CD4-positive, CD25-positive, alpha-beta regulatory T cell (primary cell): ENCODE measurements around the gene LAMA3. TPM values are rescaled to one million over a fixed set of nuclear protein-coding genes. Genes with fewer than 3 reads are reported as not detected.

Source experiments
- ATAC-seq, 2 donors: fragments of 150-1000 bp; cut with Tn5 transposase; one replicate each; pipeline ENCODE4 v1.10.0; 2021; ENCODE audit warnings: low read depth in 2 of 2, moderate number of reproducible peaks in 2 of 2, moderate library complexity in 1 of 2
- DNase-seq, 3 donors: peaks; one replicate each; pipeline versions ENCODE4 v3.0.0 to v3.0.0-alpha.2; 2012 to 2022; ENCODE audit warnings: mixed read lengths in 1 of 3
- H3K27ac ChIP-seq: one replicate; pipeline ENCODE4 v1.7.0; 2013; ENCODE audit warnings: mild to moderate bottlenecking, low read length; ENCODE audit not compliant: insufficient read depth, poor library complexity, severe bottlenecking
- H3K27me3 ChIP-seq: one replicate; pipeline ENCODE4 v1.7.0; 2013; ENCODE audit warnings: low read length; ENCODE audit not compliant: control insufficient read depth, insufficient read depth
- H3K36me3 ChIP-seq: one replicate; pipeline ENCODE4 v1.7.0; 2013; ENCODE audit warnings: mild to moderate bottlenecking, low read length, moderate library complexity; ENCODE audit not compliant: control insufficient read depth, insufficient read depth
- H3K4me1 ChIP-seq: 2 replicates; pipeline ENCODE4 v1.7.0; 2013; ENCODE audit warnings: mild to moderate bottlenecking, low read length; ENCODE audit not compliant: insufficient read depth, control insufficient read depth, poor library complexity, severe bottlenecking
- H3K4me3 ChIP-seq: one replicate; pipeline ENCODE4 v1.7.0; 2013; ENCODE audit warnings: low read depth, mild to moderate bottlenecking, low read length, moderate library complexity
- H3K9me3 ChIP-seq, 2 experiments: 1 replicate in 1 of 2; 2 replicates in 1 of 2; pipeline ENCODE4 v1.7.0; 2013; ENCODE audit warnings: low read length in 2 of 2, mild to moderate bottlenecking in 1 of 2, moderate library complexity in 1 of 2; ENCODE audit not compliant: control insufficient read depth in 2 of 2
- H3K27ac Mint-ChIP-seq, 3 donors: one replicate each; pipeline ENCODE4 v1.8.0; 2020 to 2022; ENCODE audit warnings: mild to moderate bottlenecking in 3 of 3, mixed read lengths in 3 of 3, moderate library complexity in 2 of 3
- H3K27me3 Mint-ChIP-seq: one replicate; pipeline ENCODE4 v1.8.0; 2022; ENCODE audit warnings: mild to moderate bottlenecking, mixed read lengths
- H3K36me3 Mint-ChIP-seq: one replicate; pipeline ENCODE4 v1.8.0; 2020; ENCODE audit warnings: mixed read lengths
- H3K4me1 Mint-ChIP-seq, 4 donors: one replicate each; pipeline ENCODE4 v1.8.0; 2020 to 2022; ENCODE audit warnings: mixed read lengths in 4 of 4, mild to moderate bottlenecking in 1 of 4
- H3K4me3 Mint-ChIP-seq, 4 donors: one replicate each; pipeline ENCODE4 v1.8.0; 2020 to 2022; ENCODE audit warnings: mild to moderate bottlenecking in 4 of 4, mixed read lengths in 4 of 4, moderate library complexity in 3 of 4
- H3K9me3 Mint-ChIP-seq, 7 donors: one replicate each; pipeline ENCODE4 v1.8.0; 2020 to 2022; ENCODE audit warnings: mixed read lengths in 7 of 7, mild to moderate bottlenecking in 3 of 7, moderate library complexity in 2 of 7
- polyA plus RNA-seq, 4 donors: library from polyadenylated mRNA; unstranded; fragments of 300-500 nt; fragmentation: Illumina TruSeq; gene quantifications; one replicate each; pipeline ENCODE4 v1.2.3, GENCODE V29; 2021
- total RNA-seq: library from RNA; stranded (reverse); gene quantifications from one replicate; pipeline ENCODE4 v1.2.3, GENCODE V29; 2022

LAMA3 gene
- total and polyA plus RNA-seq, 5 donors from 2014 or later: 0.31 TPM; not detected in 4

GRCh38 chr18:23927821-23928746, 238.8 kb downstream of the LAMA3 start:
- H3K27ac Mint-ChIP-seq: peak overlapping the region; percentile 25 to 76 (median 37)

GRCh38 chr18:23929362-23929930, 240.2 kb downstream of the LAMA3 start:
- Histone ChIP-seq H3K4me3 (peak overlapping the region; percentile 8), H3K36me3 (no peaks in the 10 kb centered on the region), H3K27ac (peak overlapping the region; percentile 58), H3K9me3 (no peaks in the 10 kb centered on the region), H3K27me3 (no peaks in the 10 kb centered on the region), H3K4me1 (peaks cover 19% of the 10 kb centered on the region)
- Mint-ChIP-seq H3K4me1 (peaks cover 14 to 40% (median 30%) of the 10 kb centered on the region in 4 donors), H3K4me3 (peak overlapping the region in 3 of 4 donors; percentile 37 to 68 (median 62)), H3K27ac (peak overlapping the region; percentile 86 to 98 (median 90)), H3K27me3 (no peaks in the 10 kb centered on the region), H3K9me3 (peaks cover 0 to 1% (median 0%) of the 10 kb centered on the region in 7 donors), H3K36me3 (no peaks in the 10 kb centered on the region)
- peak; percentile 93 to 95 for ATAC-seq
- peak in 1 of 3 donors; percentile 91 for DNase-seq

More at GRCh38 chr18:23927821-23928746, 238.8 kb downstream of the LAMA3 start:
- Mint-ChIP-seq H3K4me3 (no peak overlapping the region), H3K9me3 (peaks cover 0 to 1% (median 0%) of the 10 kb centered on the region in 7 donors), H3K4me1 (peaks cover 14 to 34% (median 23%) of the 10 kb centered on the region in 4 donors), H3K27me3 (no peaks in the 10 kb centered on the region), H3K36me3 (peaks cover 3% of the 10 kb centered on the region)
- no peaks in the 10 kb centered on the region for H3K36me3 ChIP-seq
- DNase-seq: no peak
- H3K27ac ChIP-seq: no peak overlapping the region
- H3K4me3 ChIP-seq: no peak overlapping the region
- H3K9me3 ChIP-seq: no peaks in the 10 kb centered on the region
- ATAC-seq: no peak
- peaks cover 15% of the 10 kb centered on the region for H3K4me1 ChIP-seq
- no peaks in the 10 kb centered on the region for H3K27me3 ChIP-seq

GRCh38 chr18:23930002-23930401, 240.7 kb downstream of the LAMA3 start:
- Mint-ChIP-seq H3K27me3 (no peaks in the 10 kb centered on the region), H3K27ac (peak overlapping the region; percentile 86 to 98 (median 90)), H3K4me1 (peaks cover 14 to 45% (median 36%) of the 10 kb centered on the region in 4 donors), H3K4me3 (peak overlapping the region in 3 of 4 donors; percentile 37 to 68 (median 62)), H3K9me3 (peaks cover 0 to 1% (median 0%) of the 10 kb centered on the region in 7 donors), H3K36me3 (no peaks in the 10 kb centered on the region)
- ATAC-seq (no peak), DNase-seq (no peak)
- Histone ChIP-seq H3K4me3 (peak overlapping the region; percentile 8), H3K27me3 (no peaks in the 10 kb centered on the region), H3K9me3 (no peaks in the 10 kb centered on the region), H3K36me3 (no peaks in the 10 kb centered on the region), H3K4me1 (peaks cover 24% of the 10 kb centered on the region), H3K27ac (peak overlapping the region; percentile 58)

- Mint-ChIP-seq H3K27me3 (peaks cover 4% of the 10 kb centered on the region), H3K4me1 (peaks cover 25 to 64% (median 54%) of the 10 kb centered on the region in 4 donors), H3K9me3 (no peaks in the 10 kb centered on the region), H3K4me3 (no peak overlapping the region), H3K27ac (peak overlapping the region in 1 of 3 donors; percentile 14), H3K36me3 (no peaks in the 10 kb centered on the region)
- DNase-seq: no peak
- no peaks in the 10 kb centered on the region for H3K36me3 ChIP-seq
- no peak for ATAC-seq
- H3K9me3 ChIP-seq: no peaks in the 10 kb centered on the region
- H3K4me1 ChIP-seq: peaks cover 47% of the 10 kb centered on the region
- no peak overlapping the region for H3K4me3 ChIP-seq
- no peaks in the 10 kb centered on the region for H3K27me3 ChIP-seq
- no peak overlapping the region for H3K27ac ChIP-seq
Measured at GRCh38 chr18:23932385-23933067, 243.3 kb downstream of the LAMA3 start.

- ATAC-seq (no peak), DNase-seq (no peak)
- H3K27ac Mint-ChIP-seq: peak overlapping the region in 1 of 3 donors; percentile 86
- no peaks in the 10 kb centered on the region for H3K36me3 ChIP-seq
- peaks cover 4% of the 10 kb centered on the region for H3K27me3 Mint-ChIP-seq
- H3K36me3 Mint-ChIP-seq: no peaks in the 10 kb centered on the region
- H3K27ac ChIP-seq: no peak overlapping the region
- H3K4me3 Mint-ChIP-seq: no peak overlapping the region
- H3K4me1 Mint-ChIP-seq: peaks cover 29 to 67% (median 55%) of the 10 kb centered on the region in 4 donors
- H3K9me3 Mint-ChIP-seq: no peaks in the 10 kb centered on the region
- H3K4me3 ChIP-seq: no peak overlapping the region
- peaks cover 56% of the 10 kb centered on the region for H3K4me1 ChIP-seq
- no peaks in the 10 kb centered on the region for H3K9me3 ChIP-seq
- H3K27me3 ChIP-seq: no peaks in the 10 kb centered on the region
Measured at GRCh38 chr18:23933407-23933806, 244.2 kb downstream of the LAMA3 start.

GRCh38 chr18:23934252-23934651, 245.0 kb downstream of the LAMA3 start:
- H3K4me1 Mint-ChIP-seq: peaks cover 29 to 67% (median 54%) of the 10 kb centered on the region in 4 donors

GRCh38 chr18:23934863-23935262, 245.6 kb downstream of the LAMA3 start:
- H3K9me3 Mint-ChIP-seq: no peaks in the 10 kb centered on the region
- no peak overlapping the region for H3K27ac ChIP-seq
- DNase-seq (no peak), ATAC-seq (no peak)
- no peaks in the 10 kb centered on the region for H3K36me3 ChIP-seq
- no peaks in the 10 kb centered on the region for H3K36me3 Mint-ChIP-seq
- H3K4me1 ChIP-seq: peaks cover 52% of the 10 kb centered on the region
- H3K27me3 Mint-ChIP-seq: peaks cover 4% of the 10 kb centered on the region
- H3K9me3 ChIP-seq: no peaks in the 10 kb centered on the region
- H3K4me3 ChIP-seq: no peak overlapping the region
- no peaks in the 10 kb centered on the region for H3K27me3 ChIP-seq
- H3K4me1 Mint-ChIP-seq: peaks cover 23 to 63% (median 51%) of the 10 kb centered on the region in 4 donors
- H3K27ac Mint-ChIP-seq: peak overlapping the region; percentile 26 to 53 (median 26)
- H3K4me3 Mint-ChIP-seq: peak overlapping the region in 1 of 4 donors; percentile 27

More at GRCh38 chr18:23934252-23934651, 245.0 kb downstream of the LAMA3 start:
- H3K27me3 ChIP-seq: no peaks in the 10 kb centered on the region
- H3K9me3 ChIP-seq: no peaks in the 10 kb centered on the region
- H3K4me1 ChIP-seq: peaks cover 58% of the 10 kb centered on the region
- peak overlapping the region; percentile 11 to 86 (median 26) for H3K27ac Mint-ChIP-seq
- no peak overlapping the region for H3K27ac ChIP-seq
- H3K27me3 Mint-ChIP-seq: peaks cover 4% of the 10 kb centered on the region
- H3K36me3 Mint-ChIP-seq: no peaks in the 10 kb centered on the region
- no peak overlapping the region for H3K4me3 ChIP-seq
- peak in 1 of 3 donors; percentile 40 for DNase-seq
- H3K4me3 Mint-ChIP-seq: no peak overlapping the region
- H3K36me3 ChIP-seq: no peaks in the 10 kb centered on the region
- H3K9me3 Mint-ChIP-seq: no peaks in the 10 kb centered on the region
- ATAC-seq: no peak
